SK-N-SH treated with all-trans-retinoic acid at 6 μM for 48 hours (cell line): ENCODE results near the gene SLC34A1.

Experiments used
- ATAC-seq: fragments of 200-7000 bp; cut with Tn5 transposase; 3 replicates; pipeline ENCODE4 v1.9.1; 2020; ENCODE audit warnings: mild to moderate bottlenecking, moderate library complexity
- ARNTL ChIP-seq: fragments of 450-650 bp; formaldehyde crosslinking; IDR thresholded peaks from 2 replicates; pipeline ENCODE4 v1.5.0; 2020; ENCODE audit warnings: low read depth, mild to moderate bottlenecking, moderate library complexity, borderline replicate concordance
- BACH2 ChIP-seq: fragments of 250-450 bp; sonication (Bioruptor Pico); IDR thresholded peaks from 2 replicates; pipeline ENCODE4 v1.9.0; 2021; ENCODE audit warnings: mild to moderate bottlenecking, borderline replicate concordance
- ESRRG ChIP-seq: fragments of 250-450 bp; sonication (Bioruptor Pico); IDR thresholded peaks from 2 replicates; pipeline ENCODE4 v1.6.1; 2021; ENCODE audit warnings: mild to moderate bottlenecking
- GLIS3 ChIP-seq: fragments of 250-450 bp; sonication (Bioruptor Pico); IDR thresholded peaks from 2 replicates; pipeline ENCODE4 v1.5.0; 2020; ENCODE audit warnings: mild to moderate bottlenecking, moderate library complexity
- OSR1 ChIP-seq: fragments of 250-450 bp; sonication (Bioruptor Pico); IDR thresholded peaks from 2 replicates; pipeline ENCODE4 v1.8.0; 2022; ENCODE audit warnings: moderate library complexity, mild to moderate bottlenecking, inconsistent platforms
- PPARA ChIP-seq: fragments of 250-450 bp; sonication (Bioruptor Pico); IDR thresholded peaks from 2 replicates; pipeline ENCODE4 v1.5.0; 2020; ENCODE audit warnings: mild to moderate bottlenecking, borderline replicate concordance
- RARB ChIP-seq: fragments of 250-450 bp; sonication (Bioruptor Pico); IDR thresholded peaks from 2 replicates; pipeline ENCODE4 v1.8.0; 2021; ENCODE audit warnings: mild to moderate bottlenecking, moderate library complexity
- SNAI2 ChIP-seq: fragments of 250-450 bp; sonication (Bioruptor Pico); IDR thresholded peaks from 2 replicates; pipeline ENCODE4 v1.5.0; 2020; ENCODE audit warnings: mild to moderate bottlenecking, moderate library complexity
- TCF4 ChIP-seq: fragments of 250-450 bp; sonication (Bioruptor Pico); IDR thresholded peaks from 2 replicates; pipeline ENCODE4 v1.8.0; 2021; ENCODE audit warnings: mild to moderate bottlenecking, moderate library complexity, borderline replicate concordance
- TOX ChIP-seq: fragments of 250-450 bp; sonication (Bioruptor Pico); IDR thresholded peaks from 2 replicates; pipeline ENCODE4 v1.8.0; 2021; ENCODE audit warnings: mild to moderate bottlenecking, moderate library complexity, borderline replicate concordance
- ZC3H10 ChIP-seq: fragments of 250-450 bp; sonication (Bioruptor Pico); IDR thresholded peaks from 2 replicates; pipeline ENCODE4 v1.5.1; 2021; ENCODE audit warnings: mild to moderate bottlenecking, moderate library complexity
- ZFP3 ChIP-seq: fragments of 250-450 bp; sonication (Bioruptor Pico); IDR thresholded peaks from 2 replicates; pipeline ENCODE4 v1.5.0; 2020; ENCODE audit warnings: mild to moderate bottlenecking, moderate library complexity
- ZFP30 ChIP-seq: fragments of 450-650 bp; formaldehyde crosslinking; IDR thresholded peaks from 2 replicates; pipeline ENCODE4 v1.5.0; 2022; ENCODE audit warnings: mild to moderate bottlenecking, moderate library complexity
- ZNF565 ChIP-seq: fragments of 450-650 bp; formaldehyde crosslinking; conservative IDR thresholded peaks from 2 replicates; pipeline ENCODE4 v1.5.0; 2020; ENCODE audit warnings: low read depth, mild to moderate bottlenecking, moderate library complexity
- ZNF70 ChIP-seq: fragments of 450-650 bp; formaldehyde crosslinking; IDR thresholded peaks from 2 replicates; pipeline ENCODE4 v1.5.0; 2020; ENCODE audit warnings: mild to moderate bottlenecking, moderate library complexity
- ZNF8 ChIP-seq: fragments of 450-650 bp; formaldehyde crosslinking; IDR thresholded peaks from 2 replicates; pipeline ENCODE4 v1.5.0; 2020; ENCODE audit warnings: mild to moderate bottlenecking, moderate library complexity
- TF ChIP-seq, protein P1 (sequence below): fragments of 250-450 bp; sonication (Bioruptor Pico); IDR thresholded peaks from 2 replicates; pipeline ENCODE4 v1.8.0; 2021; ENCODE audit warnings: low read depth, mild to moderate bottlenecking, moderate library complexity, borderline replicate concordance
- TF ChIP-seq, protein P2 (sequence below): fragments of 250-450 bp; sonication (Bioruptor Pico); IDR thresholded peaks from 2 replicates; pipeline ENCODE4 v1.8.0; 2020; ENCODE audit warnings: mild to moderate bottlenecking, moderate library complexity, borderline replicate concordance
- TF ChIP-seq, protein P3 (sequence below): fragments of 250-450 bp; sonication (Bioruptor Pico); IDR thresholded peaks from 2 replicates; pipeline ENCODE4 v1.5.1; 2021; ENCODE audit warnings: mild to moderate bottlenecking, moderate library complexity
- TF ChIP-seq, protein P4 (sequence below): fragments of 250-450 bp; sonication (Bioruptor Pico); IDR thresholded peaks from 2 replicates; pipeline ENCODE4 v1.5.1; 2020; ENCODE audit warnings: low read depth, mild to moderate bottlenecking, moderate library complexity
- TF ChIP-seq, protein P5 (sequence below): fragments of 250-450 bp; sonication (Bioruptor Pico); IDR thresholded peaks from 2 replicates; pipeline ENCODE4 v1.5.0; 2020; ENCODE audit warnings: mild to moderate bottlenecking, moderate library complexity

SLC34A1 gene

DNA sequence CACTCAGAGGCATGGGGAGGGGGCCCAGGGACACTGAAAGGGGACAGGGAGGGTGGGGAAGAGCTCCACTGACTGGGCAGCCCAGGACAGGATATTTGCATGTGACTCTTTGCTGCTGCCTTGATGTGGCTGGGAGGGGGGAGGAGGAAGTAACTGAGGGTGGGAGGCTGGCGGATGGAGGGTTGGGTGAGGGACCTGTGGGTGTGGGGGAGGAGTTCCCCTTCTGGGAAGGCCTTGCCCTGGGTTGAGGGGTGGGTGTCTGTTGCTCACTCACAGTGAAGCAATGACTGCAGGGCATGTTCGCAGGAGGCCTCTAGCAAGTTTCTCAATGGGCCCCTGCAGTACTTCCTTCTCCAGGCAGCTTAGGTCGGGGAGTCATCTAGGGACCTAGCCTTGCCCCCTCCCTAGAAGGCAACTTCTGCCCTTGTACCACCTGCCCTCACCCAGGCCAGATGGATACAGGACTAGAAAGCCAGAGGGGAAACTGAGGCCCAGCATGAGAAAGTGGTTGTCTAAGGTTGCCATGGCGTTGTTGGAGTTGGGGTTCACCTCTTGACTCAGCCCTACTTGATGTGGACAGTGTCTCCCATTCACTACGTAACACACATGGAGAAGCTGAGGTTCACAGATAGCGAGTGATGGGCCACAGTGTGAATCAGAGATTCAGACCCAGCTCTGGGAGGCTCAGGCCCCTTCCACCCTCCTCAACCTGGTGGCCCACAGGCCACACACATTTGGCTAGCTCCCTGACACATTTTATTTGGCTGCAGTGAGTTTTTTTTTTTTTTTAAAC lies 45.2 kb downstream of the SLC34A1 start (continued):
- TF ChIP-seq TCF4 (CRISPR knock-in tag) (no peak), ZNF70 (CRISPR knock-in tag) (no peak), TOX (no peak), PPARA (no peak), ESRRG (CRISPR knock-in tag) (no peak), GLIS3 (CRISPR knock-in tag) (no peak), ZC3H10 (CRISPR knock-in tag) (no peak), ZNF8 (no peak)
- TF ChIP-seq, protein P1, sequence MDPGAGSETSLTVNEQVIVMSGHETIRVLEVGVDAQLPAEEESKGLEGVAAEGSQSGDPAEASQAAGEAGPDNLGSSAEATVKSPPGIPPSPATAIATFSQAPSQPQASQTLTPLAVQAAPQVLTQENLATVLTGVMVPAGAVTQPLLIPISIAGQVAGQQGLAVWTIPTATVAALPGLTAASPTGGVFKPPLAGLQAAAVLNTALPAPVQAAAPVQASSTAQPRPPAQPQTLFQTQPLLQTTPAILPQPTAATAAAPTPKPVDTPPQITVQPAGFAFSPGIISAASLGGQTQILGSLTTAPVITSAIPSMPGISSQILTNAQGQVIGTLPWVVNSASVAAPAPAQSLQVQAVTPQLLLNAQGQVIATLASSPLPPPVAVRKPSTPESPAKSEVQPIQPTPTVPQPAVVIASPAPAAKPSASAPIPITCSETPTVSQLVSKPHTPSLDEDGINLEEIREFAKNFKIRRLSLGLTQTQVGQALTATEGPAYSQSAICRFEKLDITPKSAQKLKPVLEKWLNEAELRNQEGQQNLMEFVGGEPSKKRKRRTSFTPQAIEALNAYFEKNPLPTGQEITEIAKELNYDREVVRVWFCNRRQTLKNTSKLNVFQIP (CRISPR knock-in tag): no peak
- TF ChIP-seq, protein P2, sequence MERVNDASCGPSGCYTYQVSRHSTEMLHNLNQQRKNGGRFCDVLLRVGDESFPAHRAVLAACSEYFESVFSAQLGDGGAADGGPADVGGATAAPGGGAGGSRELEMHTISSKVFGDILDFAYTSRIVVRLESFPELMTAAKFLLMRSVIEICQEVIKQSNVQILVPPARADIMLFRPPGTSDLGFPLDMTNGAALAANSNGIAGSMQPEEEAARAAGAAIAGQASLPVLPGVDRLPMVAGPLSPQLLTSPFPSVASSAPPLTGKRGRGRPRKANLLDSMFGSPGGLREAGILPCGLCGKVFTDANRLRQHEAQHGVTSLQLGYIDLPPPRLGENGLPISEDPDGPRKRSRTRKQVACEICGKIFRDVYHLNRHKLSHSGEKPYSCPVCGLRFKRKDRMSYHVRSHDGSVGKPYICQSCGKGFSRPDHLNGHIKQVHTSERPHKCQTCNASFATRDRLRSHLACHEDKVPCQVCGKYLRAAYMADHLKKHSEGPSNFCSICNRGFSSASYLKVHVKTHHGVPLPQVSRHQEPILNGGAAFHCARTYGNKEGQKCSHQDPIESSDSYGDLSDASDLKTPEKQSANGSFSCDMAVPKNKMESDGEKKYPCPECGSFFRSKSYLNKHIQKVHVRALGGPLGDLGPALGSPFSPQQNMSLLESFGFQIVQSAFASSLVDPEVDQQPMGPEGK (CRISPR knock-in tag): no peak

DNA sequence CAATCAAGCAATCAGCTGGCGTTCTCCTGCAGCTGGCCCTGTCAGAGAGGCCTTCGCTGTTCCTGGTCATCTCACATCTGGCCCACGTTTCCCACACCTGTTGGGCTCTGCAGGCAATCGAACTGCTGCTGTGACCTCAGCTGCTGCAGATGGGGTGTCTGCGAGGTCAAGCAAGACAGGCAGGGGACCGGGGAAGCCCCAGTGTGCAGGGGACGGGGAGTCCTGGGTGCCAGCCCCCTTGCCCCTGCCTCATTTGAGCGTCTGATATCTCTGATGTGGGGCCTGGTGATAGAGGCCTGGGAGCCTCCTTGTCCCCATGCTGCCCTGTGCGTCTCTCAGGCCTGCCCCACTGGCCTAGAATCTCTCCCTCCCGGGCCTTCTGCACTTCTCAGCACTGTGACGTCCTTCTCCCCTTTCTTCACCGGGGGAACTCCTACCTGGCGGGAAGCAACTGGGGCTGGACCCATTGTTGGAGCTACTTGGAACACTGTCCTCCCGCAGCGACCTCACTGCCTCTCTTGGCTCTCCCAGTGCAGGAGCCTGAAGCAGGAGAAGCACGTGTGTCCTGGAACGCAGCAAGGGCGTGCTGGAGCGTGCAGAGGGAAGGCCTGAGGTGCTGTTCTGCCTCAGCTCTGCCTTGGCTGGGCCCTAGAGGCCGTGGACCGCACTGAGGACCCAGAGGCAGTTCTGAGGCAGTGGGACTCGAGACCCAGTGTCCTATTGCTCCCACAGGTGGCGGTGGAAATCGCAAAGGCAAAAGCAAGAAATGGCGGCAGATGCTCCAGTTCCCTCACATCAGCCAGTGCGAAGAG lies 46.1 kb downstream of the SLC34A1 start:
- TF ChIP-seq ZNF8 (no peak), PPARA (no peak), ESRRG (CRISPR knock-in tag) (no peak), TOX (no peak), GLIS3 (CRISPR knock-in tag) (no peak), ZC3H10 (CRISPR knock-in tag) (no peak), ZNF565 (no peak), ZFP3 (CRISPR knock-in tag) (no peak), TCF4 (CRISPR knock-in tag) (no peak), OSR1 (CRISPR knock-in tag) (no peak), ARNTL (CRISPR knock-in tag) (no peak), BACH2 (CRISPR knock-in tag) (no peak), ZNF70 (CRISPR knock-in tag) (no peak), ZFP30 (CRISPR knock-in tag) (no peak), SNAI2 (CRISPR knock-in tag) (no peak), RARB (CRISPR knock-in tag) (no peak)
- TF ChIP-seq, protein P1 (CRISPR knock-in tag): no peak
- TF ChIP-seq, protein P3, sequence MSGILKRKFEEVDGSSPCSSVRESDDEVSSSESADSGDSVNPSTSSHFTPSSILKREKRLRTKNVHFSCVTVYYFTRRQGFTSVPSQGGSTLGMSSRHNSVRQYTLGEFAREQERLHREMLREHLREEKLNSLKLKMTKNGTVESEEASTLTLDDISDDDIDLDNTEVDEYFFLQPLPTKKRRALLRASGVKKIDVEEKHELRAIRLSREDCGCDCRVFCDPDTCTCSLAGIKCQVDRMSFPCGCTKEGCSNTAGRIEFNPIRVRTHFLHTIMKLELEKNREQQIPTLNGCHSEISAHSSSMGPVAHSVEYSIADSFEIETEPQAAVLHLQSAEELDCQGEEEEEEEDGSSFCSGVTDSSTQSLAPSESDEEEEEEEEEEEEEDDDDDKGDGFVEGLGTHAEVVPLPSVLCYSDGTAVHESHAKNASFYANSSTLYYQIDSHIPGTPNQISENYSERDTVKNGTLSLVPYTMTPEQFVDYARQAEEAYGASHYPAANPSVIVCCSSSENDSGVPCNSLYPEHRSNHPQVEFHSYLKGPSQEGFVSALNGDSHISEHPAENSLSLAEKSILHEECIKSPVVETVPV: no peak
- no peak for ATAC-seq

DNA sequence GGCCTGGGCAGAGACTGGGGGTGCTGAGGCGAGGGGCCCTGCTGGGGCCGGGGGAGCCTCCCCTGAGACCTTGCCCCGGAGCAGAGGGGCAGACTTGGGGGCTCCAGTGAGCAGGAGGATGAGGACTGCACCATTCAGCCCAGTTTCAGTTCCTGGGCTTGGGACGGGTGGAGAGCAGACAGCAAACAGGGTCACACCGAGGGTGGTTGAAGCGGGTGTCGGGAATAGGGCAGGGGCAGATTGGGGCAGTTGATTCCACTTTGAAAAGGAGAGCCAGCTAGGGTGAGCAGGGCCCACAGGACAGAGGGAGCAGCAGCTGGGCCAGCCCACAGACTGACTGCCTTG lies 46.7 kb downstream of the SLC34A1 start:
- TF ChIP-seq ZNF70 (CRISPR knock-in tag) (no peak), ZFP30 (CRISPR knock-in tag) (no peak), ESRRG (CRISPR knock-in tag) (no peak), ZNF8 (no peak), PPARA (no peak), ZFP3 (CRISPR knock-in tag) (no peak), RARB (CRISPR knock-in tag) (no peak)
- TF ChIP-seq, protein P4, sequence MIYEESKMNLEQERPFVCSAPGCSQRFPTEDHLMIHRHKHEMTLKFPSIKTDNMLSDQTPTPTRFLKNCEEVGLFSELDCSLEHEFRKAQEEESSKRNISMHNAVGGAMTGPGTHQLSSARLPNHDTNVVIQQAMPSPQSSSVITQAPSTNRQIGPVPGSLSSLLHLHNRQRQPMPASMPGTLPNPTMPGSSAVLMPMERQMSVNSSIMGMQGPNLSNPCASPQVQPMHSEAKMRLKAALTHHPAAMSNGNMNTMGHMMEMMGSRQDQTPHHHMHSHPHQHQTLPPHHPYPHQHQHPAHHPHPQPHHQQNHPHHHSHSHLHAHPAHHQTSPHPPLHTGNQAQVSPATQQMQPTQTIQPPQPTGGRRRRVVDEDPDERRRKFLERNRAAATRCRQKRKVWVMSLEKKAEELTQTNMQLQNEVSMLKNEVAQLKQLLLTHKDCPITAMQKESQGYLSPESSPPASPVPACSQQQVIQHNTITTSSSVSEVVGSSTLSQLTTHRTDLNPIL: no peak
- TF ChIP-seq, protein P5, sequence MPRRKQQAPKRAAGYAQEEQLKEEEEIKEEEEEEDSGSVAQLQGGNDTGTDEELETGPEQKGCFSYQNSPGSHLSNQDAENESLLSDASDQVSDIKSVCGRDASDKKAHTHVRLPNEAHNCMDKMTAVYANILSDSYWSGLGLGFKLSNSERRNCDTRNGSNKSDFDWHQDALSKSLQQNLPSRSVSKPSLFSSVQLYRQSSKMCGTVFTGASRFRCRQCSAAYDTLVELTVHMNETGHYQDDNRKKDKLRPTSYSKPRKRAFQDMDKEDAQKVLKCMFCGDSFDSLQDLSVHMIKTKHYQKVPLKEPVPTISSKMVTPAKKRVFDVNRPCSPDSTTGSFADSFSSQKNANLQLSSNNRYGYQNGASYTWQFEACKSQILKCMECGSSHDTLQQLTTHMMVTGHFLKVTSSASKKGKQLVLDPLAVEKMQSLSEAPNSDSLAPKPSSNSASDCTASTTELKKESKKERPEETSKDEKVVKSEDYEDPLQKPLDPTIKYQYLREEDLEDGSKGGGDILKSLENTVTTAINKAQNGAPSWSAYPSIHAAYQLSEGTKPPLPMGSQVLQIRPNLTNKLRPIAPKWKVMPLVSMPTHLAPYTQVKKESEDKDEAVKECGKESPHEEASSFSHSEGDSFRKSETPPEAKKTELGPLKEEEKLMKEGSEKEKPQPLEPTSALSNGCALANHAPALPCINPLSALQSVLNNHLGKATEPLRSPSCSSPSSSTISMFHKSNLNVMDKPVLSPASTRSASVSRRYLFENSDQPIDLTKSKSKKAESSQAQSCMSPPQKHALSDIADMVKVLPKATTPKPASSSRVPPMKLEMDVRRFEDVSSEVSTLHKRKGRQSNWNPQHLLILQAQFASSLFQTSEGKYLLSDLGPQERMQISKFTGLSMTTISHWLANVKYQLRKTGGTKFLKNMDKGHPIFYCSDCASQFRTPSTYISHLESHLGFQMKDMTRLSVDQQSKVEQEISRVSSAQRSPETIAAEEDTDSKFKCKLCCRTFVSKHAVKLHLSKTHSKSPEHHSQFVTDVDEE (CRISPR knock-in tag): no peak
- TF ChIP-seq, protein P3: no peak
- TF ChIP-seq, all 23 proteins: peak for 0
- ATAC-seq: no peak
